Thyroid gland (tissue), 4 donors: ENCODE measurements around the gene DCDC2B. TPM values are rescaled to one million over a fixed set of nuclear protein-coding genes. Genes with fewer than 3 reads are reported as not detected.

Source experiments
- DNase-seq, 2 donors: peaks; one replicate each; pipeline ENCODE4 v3.0.0-alpha.2; 2019
- H3K27ac ChIP-seq, 3 donors: fragments of 200-600 bp; sonication (generic); 1 replicate in 2 of 3; 2 replicates in 1 of 3; pipeline ENCODE4 v1.5.1; 2016 to 2019; ENCODE audit warnings: mild to moderate bottlenecking in 1 of 3, moderate library complexity in 1 of 3
- H3K27me3 ChIP-seq: fragments of 200-600 bp; sonication (generic); one replicate; pipeline ENCODE4 v1.5.1; 2019
- H3K36me3 ChIP-seq, 2 donors: fragments of 200-600 bp; sonication (generic); one replicate each; pipeline ENCODE4 v1.5.1; 2016 to 2019
- H3K4me1 ChIP-seq, 2 donors: fragments of 200-600 bp; sonication (generic); one replicate each; pipeline ENCODE4 v1.5.1; 2017 to 2019
- H3K4me3 ChIP-seq, 3 donors: fragments of 200-600 bp; sonication (generic); replicated peaks in 1 of 3; 1 replicate in 2 of 3; 2 replicates in 1 of 3; pipeline ENCODE4 v1.5.1; 2016; ENCODE audit warnings: mild to moderate bottlenecking in 1 of 3
- H3K9me3 ChIP-seq: fragments of 200-600 bp; sonication (generic); one replicate; pipeline ENCODE4 v1.5.1; 2017
- POLR2A ChIP-seq, 2 donors: fragments of 450-650 bp; IDR thresholded peaks; one replicate each; pipeline ENCODE4 v1.6.1; 2017; ENCODE audit warnings: antibody characterized with exemption in 2 of 2, mild to moderate bottlenecking in 2 of 2, moderate library complexity in 1 of 2
- WGBS, 2 donors: methylation state at CpG; one replicate each; pipeline ENCODE4 v1.1.5; 2017; 5-methylcytosine and 5-hydroxymethylcytosine counted together
- intact Hi-C: fragments of 100-400 bp; cut with DNase I; formaldehyde crosslinking; loops from one replicate; pipeline ENCODE4 v1.15.1; 2023
- total RNA-seq, 4 donors: library from RNA; depleted of rRNA; stranded (reverse); fragments of >200 nt; gene quantifications; one replicate each; pipeline ENCODE4 v1.2.3, GENCODE V29; 2016
- TF ChIP-seq, protein P1 (sequence below), 6 experiments: fragments of 200-600 bp in 3 of 6; fragments of 450-650 bp in 3 of 6; sonication (generic) in 3 of 6; IDR thresholded peaks; one replicate each; pipeline ENCODE4 v1.5.1; 2016 to 2019; ENCODE audit warnings: antibody characterized with exemption in 6 of 6, mild to moderate bottlenecking in 2 of 6, inconsistent platforms in 1 of 6, moderate library complexity in 1 of 6

Gene DCDC2B
- total RNA-seq, 4 donors from 2014 or later = not detected

DNA sequence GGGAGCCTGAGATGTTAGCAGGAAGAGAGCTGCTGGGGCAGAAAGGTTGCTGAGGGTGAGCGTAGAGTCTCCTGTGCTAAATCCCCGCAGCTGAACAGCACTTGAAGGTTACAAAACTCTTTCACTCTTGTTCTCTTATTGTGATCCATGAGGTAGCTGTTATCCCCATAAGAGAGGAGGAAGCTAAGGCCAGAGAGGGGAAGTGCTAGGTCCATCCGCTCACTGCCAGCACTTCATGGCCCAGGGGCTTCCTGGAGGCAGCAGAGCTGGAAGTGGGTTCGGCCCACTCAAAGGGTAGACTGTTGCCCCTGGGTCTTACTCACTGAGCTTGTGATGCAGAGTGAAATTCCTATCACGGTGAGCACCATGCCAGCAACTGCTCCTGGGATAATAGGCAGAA, 7.7 kb downstream of the DCDC2B start:
- no peak overlapping the region for H3K27ac ChIP-seq
- no peak for DNase-seq
- intact Hi-C loops = no loop called here
- H3K27me3 ChIP-seq = no peaks in the 10 kb centered on the region
- 88 to 92% methylated on average over 5 of the region's 5 CpGs for WGBS, 2 donors
- H3K4me3 ChIP-seq = no peak overlapping the region
- H3K4me1 ChIP-seq = peaks cover 15 to 26% of the 10 kb centered on the region in 2 donors
- no peaks in the 10 kb centered on the region for H3K9me3 ChIP-seq
- TF ChIP-seq POLR2A (IDR thresholded peaks at IDR 0.05) = no peak
- TF ChIP-seq, protein P1, sequence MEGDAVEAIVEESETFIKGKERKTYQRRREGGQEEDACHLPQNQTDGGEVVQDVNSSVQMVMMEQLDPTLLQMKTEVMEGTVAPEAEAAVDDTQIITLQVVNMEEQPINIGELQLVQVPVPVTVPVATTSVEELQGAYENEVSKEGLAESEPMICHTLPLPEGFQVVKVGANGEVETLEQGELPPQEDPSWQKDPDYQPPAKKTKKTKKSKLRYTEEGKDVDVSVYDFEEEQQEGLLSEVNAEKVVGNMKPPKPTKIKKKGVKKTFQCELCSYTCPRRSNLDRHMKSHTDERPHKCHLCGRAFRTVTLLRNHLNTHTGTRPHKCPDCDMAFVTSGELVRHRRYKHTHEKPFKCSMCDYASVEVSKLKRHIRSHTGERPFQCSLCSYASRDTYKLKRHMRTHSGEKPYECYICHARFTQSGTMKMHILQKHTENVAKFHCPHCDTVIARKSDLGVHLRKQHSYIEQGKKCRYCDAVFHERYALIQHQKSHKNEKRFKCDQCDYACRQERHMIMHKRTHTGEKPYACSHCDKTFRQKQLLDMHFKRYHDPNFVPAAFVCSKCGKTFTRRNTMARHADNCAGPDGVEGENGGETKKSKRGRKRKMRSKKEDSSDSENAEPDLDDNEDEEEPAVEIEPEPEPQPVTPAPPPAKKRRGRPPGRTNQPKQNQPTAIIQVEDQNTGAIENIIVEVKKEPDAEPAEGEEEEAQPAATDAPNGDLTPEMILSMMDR (IDR thresholded peaks at IDR 0.05) = no peak
- peaks cover 11 to 23% of the 10 kb centered on the region in 2 donors for H3K36me3 ChIP-seq

- H3K4me1 ChIP-seq = peaks cover 27 to 40% of the 10 kb centered on the region in 2 donors
- peaks cover 11 to 26% of the 10 kb centered on the region in 2 donors for H3K36me3 ChIP-seq
- peak overlapping the region in 1 of 3 donors; percentile 28 for H3K27ac ChIP-seq
- no peaks in the 10 kb centered on the region for H3K27me3 ChIP-seq
- TF ChIP-seq, protein P1 (IDR thresholded peaks at IDR 0.05) = no peak
- TF ChIP-seq POLR2A (IDR thresholded peaks at IDR 0.05) = no peak
- H3K4me3 ChIP-seq = no peak overlapping the region
- intact Hi-C loops = no loop called here
- no peak for DNase-seq
- 86 to 88% methylated on average over 7 of the region's 7 CpGs for WGBS, 2 donors
- no peaks in the 10 kb centered on the region for H3K9me3 ChIP-seq
These were observed 10.1 kb downstream of the DCDC2B start for GRCh38 chr1:32219022-32219421.

DNA sequence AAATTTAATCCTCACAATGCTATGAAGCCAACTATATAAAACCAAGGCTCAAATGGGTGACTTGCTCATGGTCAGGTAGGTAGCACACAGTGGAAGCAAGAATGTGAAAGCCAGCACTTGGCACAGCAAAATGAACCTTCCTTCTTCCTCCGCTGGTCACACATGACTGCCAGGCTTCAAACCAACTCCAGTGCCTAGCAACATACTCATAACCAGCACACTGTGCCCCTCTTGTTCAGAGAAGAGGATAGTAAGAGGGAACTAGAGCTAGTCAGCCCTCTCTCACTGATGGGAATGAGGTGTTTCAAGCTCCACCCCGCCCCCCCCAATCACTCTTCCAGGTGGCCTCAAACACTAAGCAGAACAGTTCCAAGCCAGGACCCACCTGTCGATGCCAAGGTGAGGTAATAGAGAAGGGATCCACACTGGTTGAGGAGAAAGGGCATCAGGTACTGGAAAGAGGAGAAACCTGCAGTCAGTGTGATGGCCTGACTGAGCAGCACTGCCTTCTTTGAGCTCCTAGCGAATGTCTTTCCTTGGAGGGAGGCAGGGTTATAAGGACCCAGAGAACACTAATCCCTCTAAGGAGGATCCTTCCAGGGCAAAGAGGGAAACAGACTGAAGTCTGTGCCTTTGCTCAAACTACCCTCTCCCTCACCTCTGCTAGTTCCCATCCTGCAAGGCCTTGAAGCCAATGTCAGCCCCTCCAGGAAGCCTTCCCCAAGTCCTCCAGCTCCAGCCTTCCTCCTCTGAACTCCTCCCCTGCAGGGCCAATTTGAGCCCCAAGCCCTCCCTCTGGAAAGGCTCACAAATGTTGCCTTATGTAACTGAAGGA, 12.1 kb downstream of the DCDC2B start:
- Histone ChIP-seq H3K9me3 (no peaks in the 10 kb centered on the region), H3K4me3 (peak overlapping the region in 1 of 3 donors; percentile 99), H3K27me3 (no peaks in the 10 kb centered on the region), H3K36me3 (peaks cover 26 to 31% of the 10 kb centered on the region in 2 donors), H3K27ac (peak overlapping the region; percentile 57 to 89 (median 84)), H3K4me1 (peaks cover 27 to 39% of the 10 kb centered on the region in 2 donors)
- 39 to 43% methylated on average over 4 of the region's 4 CpGs for WGBS, 2 donors
- DNase-seq = peak; percentile 90 to 97
- TF ChIP-seq, protein P1 (IDR thresholded peaks at IDR 0.05) = no peak
- peak in 1 of 2 donors; percentile 61 for TF ChIP-seq POLR2A (IDR thresholded peaks at IDR 0.05)
- intact Hi-C loops = loop anchor here (10.0 kb wide), 1 partner anchor 174 kb away; the partner anchor contains the start of gene BSDC1

DNA sequence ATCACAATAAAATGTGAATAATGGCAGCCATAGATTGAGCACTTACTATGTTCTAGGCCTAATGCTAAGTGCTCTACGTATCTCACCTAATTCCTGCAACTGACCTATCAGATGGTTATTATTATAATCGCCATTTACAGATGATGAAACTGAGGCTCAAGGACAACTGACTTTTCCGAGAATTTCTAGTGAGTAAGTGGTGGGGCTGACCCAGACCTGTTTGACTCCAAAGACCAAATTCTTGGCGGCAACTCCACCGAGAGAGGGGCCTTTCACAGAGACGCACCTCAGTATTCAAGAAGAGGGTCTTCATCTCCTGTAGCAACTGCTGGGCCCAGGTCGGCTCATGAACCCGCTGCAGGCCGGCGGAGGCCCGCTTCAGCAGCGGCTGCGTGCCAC, 12.7 kb downstream of the DCDC2B start:
- no peak for TF ChIP-seq POLR2A (IDR thresholded peaks at IDR 0.05)
- TF ChIP-seq, protein P1 (IDR thresholded peaks at IDR 0.05) = no peak
- H3K4me1 ChIP-seq = peaks cover 27 to 36% of the 10 kb centered on the region in 2 donors
- H3K9me3 ChIP-seq = no peaks in the 10 kb centered on the region
- no peaks in the 10 kb centered on the region for H3K27me3 ChIP-seq
- peaks cover 28 to 31% of the 10 kb centered on the region in 2 donors for H3K36me3 ChIP-seq
- WGBS, 2 donors = 5 to 22% methylated on average over 5 to 13 of the region's 13 CpGs
- intact Hi-C loops = loop anchor here (10.0 kb wide), 1 partner anchor 173 kb away; the partner anchor contains the start of gene BSDC1
- peak overlapping the region; percentile 57 to 89 (median 84) for H3K27ac ChIP-seq
- no peak for DNase-seq
- H3K4me3 ChIP-seq = peak overlapping the region; percentile 61 to 99 (median 90)
